Colonic mucosa (tissue), 4 donors: ENCODE measurements around the gene PLEKHF1. TPM values are rescaled to one million over a fixed set of nuclear protein-coding genes. Genes with fewer than 3 reads are reported as not detected.

Experiments
- DNase-seq: peaks from one replicate; pipeline ENCODE4 v3.0.0-alpha.2; 2020
- H3K27ac ChIP-seq: fragments of 200-600 bp; one replicate; pipeline ENCODE4 v1.8.0; 2021
- H3K27me3 ChIP-seq: fragments of 200-600 bp; one replicate; pipeline ENCODE4 v1.8.0; 2021
- H3K36me3 ChIP-seq: fragments of 200-600 bp; one replicate; pipeline ENCODE4 v1.8.0; 2021
- H3K4me1 ChIP-seq: fragments of 200-600 bp; one replicate; pipeline ENCODE4 v1.8.0; 2021; ENCODE audit warnings: mild to moderate bottlenecking
- H3K4me3 ChIP-seq: fragments of 200-600 bp; one replicate; pipeline ENCODE4 v1.8.0; 2021
- H3K9ac ChIP-seq, 2 donors: one replicate each; pipeline ENCODE4 v1.7.0; 2013; ENCODE audit warnings: control low read depth in 2 of 2, low read depth in 2 of 2, low read length in 2 of 2
- H3K9me3 ChIP-seq: fragments of 200-600 bp; one replicate; pipeline ENCODE4 v1.8.0; 2021
- intact Hi-C: fragments of 100-400 bp; cut with DNase I; formaldehyde crosslinking; loops from one replicate; pipeline ENCODE4 v1.14.1; 2022
- total RNA-seq, 2 donors: library from RNA; stranded (reverse); fragmentation: NEBNext Ultra II Directional in 1 of 2; extraction: Animal tissue kit (Norgen Biotek cat#: 25700) in 1 of 2; gene quantifications; one replicate each; pipeline ENCODE4 v1.2.1, GENCODE V29; 2021
- TF ChIP-seq, protein P1 (sequence below): fragments of 200-600 bp; IDR thresholded peaks from one replicate; pipeline ENCODE4 v1.8.0; 2022; ENCODE audit warnings: antibody characterized with exemption, mild to moderate bottlenecking
- donor health status: healthy.
- donor health status: DM: no; HTN: no; CAD: no.
- donor health status: DM: no; HTN: no; CAD: no.

The PLEKHF1 gene, protein sequence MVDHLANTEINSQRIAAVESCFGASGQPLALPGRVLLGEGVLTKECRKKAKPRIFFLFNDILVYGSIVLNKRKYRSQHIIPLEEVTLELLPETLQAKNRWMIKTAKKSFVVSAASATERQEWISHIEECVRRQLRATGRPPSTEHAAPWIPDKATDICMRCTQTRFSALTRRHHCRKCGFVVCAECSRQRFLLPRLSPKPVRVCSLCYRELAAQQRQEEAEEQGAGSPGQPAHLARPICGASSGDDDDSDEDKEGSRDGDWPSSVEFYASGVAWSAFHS
- total RNA-seq = 1 to 10 TPM; 2.8 to 3.4 TPM

DNA sequence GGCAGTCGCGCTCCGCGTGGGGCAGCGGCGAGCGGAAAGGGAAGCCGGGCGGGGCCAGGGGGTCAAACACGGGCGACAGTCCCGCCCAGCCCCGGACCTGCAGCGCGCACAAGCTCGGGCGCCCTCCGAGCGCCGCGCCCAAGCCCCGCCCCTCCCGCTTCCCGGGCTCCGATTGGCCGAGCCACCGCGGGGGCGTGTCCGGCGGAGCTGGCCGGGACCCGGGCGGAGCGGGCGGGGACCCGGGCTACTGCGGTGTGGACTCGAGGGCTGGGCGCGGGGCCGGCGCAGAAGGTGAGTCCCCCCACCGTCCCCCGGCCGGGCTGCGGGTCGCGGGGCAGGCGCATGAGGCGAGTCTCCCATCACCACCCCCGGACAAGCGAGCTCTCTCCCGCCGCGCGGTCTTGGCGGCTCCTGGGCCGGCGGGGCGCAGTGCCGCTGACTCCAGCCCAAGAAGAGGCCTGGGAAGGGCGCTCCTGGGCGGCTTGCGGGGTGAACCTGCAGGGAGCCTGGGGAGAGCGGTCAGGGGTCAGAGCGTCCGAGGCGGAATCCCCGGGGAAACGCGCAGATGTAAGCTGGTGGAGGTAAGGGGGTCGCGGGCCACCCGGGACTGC lies at the start of gene PLEKHF1:
Gene PLEKHF1 (plus strand): TSS at position 247 of the 611 bp plus-strand sequence. CDS start 8,379 bp downstream, outside the sequence.
- H3K36me3 ChIP-seq = no peaks in the 10 kb centered on the region
- H3K4me1 ChIP-seq = peaks cover 3% of the 10 kb centered on the region
- intact Hi-C loops = no loop called here
- DNase-seq = peak; percentile 92
- H3K9me3 ChIP-seq = no peaks in the 10 kb centered on the region
- H3K9ac ChIP-seq = peak within 1 kb of the TSS; percentile 69 to 90
- peak within 1 kb of the TSS; percentile 95 for H3K4me3 ChIP-seq
- no peaks in the 10 kb centered on the region for H3K27me3 ChIP-seq
- peak within 1 kb of the TSS; percentile 75 for H3K27ac ChIP-seq
- TF ChIP-seq, protein P1, sequence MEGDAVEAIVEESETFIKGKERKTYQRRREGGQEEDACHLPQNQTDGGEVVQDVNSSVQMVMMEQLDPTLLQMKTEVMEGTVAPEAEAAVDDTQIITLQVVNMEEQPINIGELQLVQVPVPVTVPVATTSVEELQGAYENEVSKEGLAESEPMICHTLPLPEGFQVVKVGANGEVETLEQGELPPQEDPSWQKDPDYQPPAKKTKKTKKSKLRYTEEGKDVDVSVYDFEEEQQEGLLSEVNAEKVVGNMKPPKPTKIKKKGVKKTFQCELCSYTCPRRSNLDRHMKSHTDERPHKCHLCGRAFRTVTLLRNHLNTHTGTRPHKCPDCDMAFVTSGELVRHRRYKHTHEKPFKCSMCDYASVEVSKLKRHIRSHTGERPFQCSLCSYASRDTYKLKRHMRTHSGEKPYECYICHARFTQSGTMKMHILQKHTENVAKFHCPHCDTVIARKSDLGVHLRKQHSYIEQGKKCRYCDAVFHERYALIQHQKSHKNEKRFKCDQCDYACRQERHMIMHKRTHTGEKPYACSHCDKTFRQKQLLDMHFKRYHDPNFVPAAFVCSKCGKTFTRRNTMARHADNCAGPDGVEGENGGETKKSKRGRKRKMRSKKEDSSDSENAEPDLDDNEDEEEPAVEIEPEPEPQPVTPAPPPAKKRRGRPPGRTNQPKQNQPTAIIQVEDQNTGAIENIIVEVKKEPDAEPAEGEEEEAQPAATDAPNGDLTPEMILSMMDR = no peak

DNA sequence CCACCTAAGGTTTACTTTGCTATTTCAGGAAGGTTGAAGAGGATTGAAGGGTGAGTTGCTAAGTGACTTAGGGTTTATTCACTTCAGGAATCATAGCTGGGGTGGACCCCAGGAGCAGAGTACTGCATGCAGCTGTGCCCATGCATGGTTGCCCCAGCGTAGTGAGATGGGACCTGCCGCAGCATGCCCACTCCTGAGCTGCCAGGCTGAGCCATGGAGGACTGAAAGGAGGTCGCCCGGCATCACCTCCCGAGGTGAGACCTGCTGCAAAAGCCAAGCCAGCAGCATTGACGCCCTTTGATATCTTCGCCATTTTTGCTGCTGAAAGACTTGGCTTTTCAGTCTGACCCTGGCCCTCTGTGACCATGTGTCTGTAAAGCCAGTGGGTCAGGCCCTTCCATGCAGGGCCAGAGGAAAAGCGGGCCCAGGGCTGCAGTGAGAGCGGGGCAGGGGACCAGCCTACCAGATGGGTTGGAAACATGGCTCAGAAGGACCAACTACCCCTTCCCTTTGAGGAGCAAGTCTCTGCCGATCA lies 49.3 kb upstream of the PLEKHF1 start:
- Histone ChIP-seq H3K27me3 (no peaks in the 10 kb centered on the region), H3K9me3 (no peaks in the 10 kb centered on the region), H3K9ac (no peak overlapping the region), H3K36me3 (peaks cover 10% of the 10 kb centered on the region), H3K27ac (no peak overlapping the region), H3K4me1 (no peaks in the 10 kb centered on the region), H3K4me3 (no peak overlapping the region)
- no peak for DNase-seq
- intact Hi-C loops = loop anchor here (10.0 kb wide), 1 partner anchor 79 kb away; no protein-coding TSS in a partner anchor
- TF ChIP-seq, protein P1 = no peak

DNA sequence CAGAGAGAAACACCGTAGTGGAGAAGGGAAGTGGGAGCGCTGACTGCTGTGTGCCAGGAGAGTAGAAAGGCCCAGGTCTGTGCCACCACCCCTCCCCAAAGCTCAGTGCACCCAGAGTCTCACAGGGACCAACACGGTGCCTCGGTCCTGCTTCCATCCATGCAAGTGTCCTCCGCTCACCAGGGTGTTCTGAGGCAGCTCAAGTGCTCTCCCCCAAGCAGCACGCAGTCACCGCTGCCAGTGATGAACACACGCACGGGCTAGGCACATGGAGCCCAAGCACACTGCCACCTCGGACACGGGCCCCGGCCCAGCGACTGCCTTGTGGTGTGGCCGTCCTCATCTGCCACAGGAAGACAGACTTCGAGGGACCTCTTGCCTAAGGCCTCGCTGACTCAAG lies 48.7 kb upstream of the PLEKHF1 start:
- intact Hi-C loops = loop anchor here (10.0 kb wide), 1 partner anchor 78 kb away; no protein-coding TSS in a partner anchor
- no peak for DNase-seq
- no peaks in the 10 kb centered on the region for H3K4me1 ChIP-seq
- H3K27ac ChIP-seq = no peak overlapping the region
- TF ChIP-seq, protein P1 = no peak
- no peak overlapping the region for H3K9ac ChIP-seq
- H3K27me3 ChIP-seq = no peaks in the 10 kb centered on the region
- H3K4me3 ChIP-seq = no peak overlapping the region
- peaks cover 9% of the 10 kb centered on the region for H3K36me3 ChIP-seq
- no peaks in the 10 kb centered on the region for H3K9me3 ChIP-seq

DNA sequence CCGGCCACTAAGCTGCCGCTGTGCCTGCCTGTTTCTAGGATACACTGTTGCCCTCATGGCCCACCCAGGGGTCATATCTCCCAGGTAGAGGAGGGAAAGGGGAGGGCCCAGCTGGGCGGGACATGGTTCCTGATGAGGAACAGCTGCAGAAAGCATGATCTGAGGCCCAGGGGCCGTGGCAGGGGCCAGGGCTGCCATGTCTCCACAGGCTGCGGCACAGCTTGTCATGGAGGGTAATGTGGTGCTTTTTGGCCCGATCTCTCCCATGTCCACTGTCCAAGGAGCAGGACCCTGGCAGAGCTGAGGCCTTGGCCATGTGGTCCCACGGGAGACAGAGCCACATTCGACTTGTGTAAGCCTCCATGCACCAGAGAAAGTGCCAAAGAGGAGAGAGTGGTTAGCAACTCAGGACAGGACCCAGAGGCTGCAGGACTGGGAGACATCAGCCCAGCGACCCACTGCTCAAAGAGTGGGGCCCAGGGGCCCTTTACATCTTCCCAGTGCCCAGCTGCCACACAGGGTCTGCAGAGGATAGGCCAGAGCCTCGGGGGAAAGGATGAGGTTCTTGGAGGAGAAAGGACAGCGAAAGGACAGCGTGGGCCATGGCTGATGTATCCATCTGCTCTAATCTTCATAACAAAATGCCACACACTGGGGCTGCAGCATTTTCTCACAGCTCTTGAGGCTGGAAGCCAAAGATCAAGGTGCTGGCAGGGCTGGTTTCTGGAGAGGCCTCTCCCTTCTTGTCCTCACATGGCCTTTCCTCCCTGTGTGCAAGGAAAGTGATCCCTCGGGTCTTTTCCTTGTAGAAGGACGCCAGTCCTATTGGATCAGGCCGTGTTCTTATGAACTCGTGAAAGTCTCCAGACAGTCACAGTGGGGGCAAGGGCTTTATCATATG lies 47.6 kb upstream of the PLEKHF1 start:
- Histone ChIP-seq H3K4me3 (no peak overlapping the region), H3K4me1 (no peaks in the 10 kb centered on the region), H3K36me3 (no peaks in the 10 kb centered on the region), H3K27ac (no peak overlapping the region), H3K9ac (no peak overlapping the region), H3K9me3 (no peaks in the 10 kb centered on the region), H3K27me3 (no peaks in the 10 kb centered on the region)
- no peak for DNase-seq
- TF ChIP-seq, protein P1 = no peak
- intact Hi-C loops = loop anchor here (10.0 kb wide), 1 partner anchor 77 kb away; no protein-coding TSS in a partner anchor

DNA sequence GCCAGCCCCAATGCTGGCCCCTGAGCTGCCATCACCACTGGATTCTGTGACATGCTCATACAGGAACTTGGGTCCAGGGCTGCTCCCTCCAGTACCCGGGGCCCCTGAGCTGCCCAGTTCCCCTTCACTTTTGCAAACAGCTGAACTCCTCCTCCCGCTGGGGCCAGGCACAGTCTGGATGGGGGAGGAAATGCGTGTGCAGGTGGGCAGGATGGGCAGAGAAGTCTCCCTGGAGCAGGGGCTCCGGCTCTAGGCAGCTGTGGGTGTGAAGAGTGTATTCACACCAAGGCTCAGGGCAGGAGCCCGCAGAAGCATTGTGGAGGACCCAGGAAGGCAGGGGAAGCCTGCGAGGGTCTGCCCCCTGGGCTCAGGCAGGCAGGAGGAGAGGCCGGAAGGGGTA lies 46.8 kb upstream of the PLEKHF1 start:
- intact Hi-C loops = loop anchor here (10.0 kb wide), 1 partner anchor 76 kb away; no protein-coding TSS in a partner anchor
- H3K27me3 ChIP-seq = no peaks in the 10 kb centered on the region
- no peak overlapping the region for H3K27ac ChIP-seq
- H3K36me3 ChIP-seq = no peaks in the 10 kb centered on the region
- no peak overlapping the region for H3K4me3 ChIP-seq
- H3K9ac ChIP-seq = no peak overlapping the region
- no peaks in the 10 kb centered on the region for H3K4me1 ChIP-seq
- DNase-seq = no peak
- H3K9me3 ChIP-seq = no peaks in the 10 kb centered on the region
- TF ChIP-seq, protein P1 = no peak
